Activated CD8-positive, alpha-beta memory T cell treated with anti-CD3 and anti-CD28 coated beads for 36 hours (primary cell): ENCODE results near the gene DAP. TPM values are rescaled to one million over a fixed set of nuclear protein-coding genes. Genes with fewer than 3 reads are reported as not detected.

Source experiments
- CTCF ChIA-PET: fragments of 350-600 bp; sonication (Branson Sonifier 250); formaldehyde crosslinking; loops from one replicate; lab custom pipeline; 2021; ENCODE audit warnings: antibody characterized with exemption; lab: Charles Lee
- POLR2A ChIA-PET: fragments of 350-600 bp; sonication (Branson Sonifier 250); formaldehyde crosslinking; loops from one replicate; lab custom pipeline; 2021; ENCODE audit warnings: antibody characterized with exemption; lab: Charles Lee
- total RNA-seq, 2 experiments: library from RNA; stranded (reverse); gene quantifications; one replicate each; pipeline ENCODE4 v1.2.3, GENCODE V29; 2021

The DAP gene
- total RNA-seq, 2 experiments from 2014 or later = 55.8 to 58.7 TPM

- ChIA-PET CTCF (interaction anchor here (0.8 kb wide), 1 partner anchor 25 kb away, joined by 3 read pairs; no protein-coding TSS in a partner anchor), POLR2A (no interaction called here)
Measured at GRCh38 chr5:10700516-10700915, 60.5 kb downstream of the DAP start.

GRCh38 chr5:10699987-10700386 is 61.0 kb downstream of the DAP start:
- POLR2A ChIA-PET = no interaction called here
- CTCF ChIA-PET = no interaction called here

GRCh38 chr5:10699281-10699874 is 61.7 kb downstream of the DAP start:
- POLR2A ChIA-PET = no interaction called here
- CTCF ChIA-PET = no interaction called here

- ChIA-PET CTCF (no interaction called here), POLR2A (no interaction called here)
Measured at GRCh38 chr5:10695759-10696543, 65.1 kb downstream of the DAP start.

- ChIA-PET POLR2A (no interaction called here), CTCF (no interaction called here)
Measured at GRCh38 chr5:10695055-10695649, 65.9 kb downstream of the DAP start.

- CTCF ChIA-PET = no interaction called here
- POLR2A ChIA-PET = no interaction called here
Measured at GRCh38 chr5:10691826-10692785, 68.9 kb downstream of the DAP start.

GRCh38 chr5:10690460-10691440 is 70.3 kb downstream of the DAP start:
- ChIA-PET POLR2A (no interaction called here), CTCF (interaction anchor here (0.7 to 1.9 kb wide), 2 partner anchors 56 to 238 kb away, joined by 3 to 6 read pairs; no protein-coding TSS in a partner anchor)

- ChIA-PET CTCF (interaction anchor here (0.7 to 1.9 kb wide), 4 partner anchors 18 to 609 kb away, joined by 3 to 6 read pairs (median 3); no protein-coding TSS in a partner anchor), POLR2A (no interaction called here)
Measured at GRCh38 chr5:10689391-10690081, 71.5 kb downstream of the DAP start.

- CTCF ChIA-PET = interaction anchor here (1.0 to 1.9 kb wide), 3 partner anchors 17 to 610 kb away, joined by 3 to 6 read pairs (median 3); no protein-coding TSS in a partner anchor
- POLR2A ChIA-PET = no interaction called here
Measured at GRCh38 chr5:10688651-10689171, 72.3 kb downstream of the DAP start.

- ChIA-PET POLR2A (no interaction called here), CTCF (no interaction called here)
Measured at GRCh38 chr5:10686890-10687289, 74.1 kb downstream of the DAP start.

GRCh38 chr5:10685115-10685521 is 75.9 kb downstream of the DAP start:
- ChIA-PET CTCF (no interaction called here), POLR2A (no interaction called here)

GRCh38 chr5:10684303-10685086 is 76.5 kb downstream of the DAP start:
- ChIA-PET CTCF (no interaction called here), POLR2A (interaction anchor here (0.9 kb wide), 1 partner anchor 50 kb away, joined by 3 read pairs; no protein-coding TSS in a partner anchor)

GRCh38 chr5:10682801-10683525 is 78.1 kb downstream of the DAP start:
- POLR2A ChIA-PET = no interaction called here

GRCh38 chr5:10681731-10682679 is 79.0 kb downstream of the DAP start:
- POLR2A ChIA-PET = no interaction called here
- CTCF ChIA-PET = no interaction called here

More at GRCh38 chr5:10682801-10683525, 78.1 kb downstream of the DAP start:
- CTCF ChIA-PET = no interaction called here
